Caco-2 (cell line): ENCODE measurements around the gene STAU1. TPM values are rescaled to one million over a fixed set of nuclear protein-coding genes. Genes with fewer than 3 reads are reported as not detected.

ENCODE experiments used
- BruUV-seq: library from RNA; stranded (reverse); fragments of 400-500 nt; replicated peaks from 2 replicates; lab custom pipeline; 2021; lab: Mats Ljungman, UMichigan
- CTCF ChIA-PET: fragments of 300-600 bp; sonication (Branson Sonifier 250); formaldehyde crosslinking; loops from one replicate; lab custom pipeline; 2022; ENCODE audit warnings: antibody characterized with exemption; lab: Charles Lee
- POLR2A ChIA-PET: fragments of 300-600 bp; sonication (Branson Sonifier 250); formaldehyde crosslinking; loops from one replicate; lab custom pipeline; 2022; ENCODE audit warnings: antibody characterized with exemption; lab: Charles Lee
- DNase-seq, 2 experiments: peaks; one replicate each; pipeline versions ENCODE4 v3.0.0 to v3.0.0-alpha.2; 2020 to 2022
- H3K27me3 ChIP-seq: replicated peaks from 2 replicates; pipeline ENCODE4 v1.6.0; 2011; ENCODE audit warnings: low read length; ENCODE audit not compliant: control insufficient read depth, insufficient read depth
- H3K36me3 ChIP-seq: 2 replicates; pipeline ENCODE4 v1.5.1; 2011; ENCODE audit warnings: low read length; ENCODE audit not compliant: control insufficient read depth, insufficient read depth
- H3K4me1 ChIP-seq: fragments of 250-450 bp; sonication (Bioruptor Pico); 2 replicates; pipeline ENCODE4 v1.5.1; 2020; ENCODE audit warnings: mild to moderate bottlenecking
- H3K4me3 ChIP-seq: 2 replicates; pipeline ENCODE4 v1.5.1; 2011; ENCODE audit warnings: low read depth, mild to moderate bottlenecking, control low read depth, low read length
- H3K9me3 ChIP-seq: fragments of 250-450 bp; sonication (Bioruptor Pico); 2 replicates; pipeline ENCODE4 v1.5.1; 2020; ENCODE audit warnings: mild to moderate bottlenecking, moderate library complexity
- H3K27ac Mint-ChIP-seq: one replicate; pipeline ENCODE4 v1.8.0; 2022; ENCODE audit warnings: mixed read lengths; ENCODE audit not compliant: unreplicated experiment
- H3K27me3 Mint-ChIP-seq: one replicate; pipeline ENCODE4 v1.8.0; 2022; ENCODE audit warnings: mixed read lengths; ENCODE audit not compliant: insufficient read depth, unreplicated experiment
- H3K36me3 Mint-ChIP-seq: one replicate; pipeline ENCODE4 v1.8.0; 2022; ENCODE audit warnings: mild to moderate bottlenecking, mixed read lengths; ENCODE audit not compliant: insufficient read depth, unreplicated experiment
- H3K4me1 Mint-ChIP-seq: one replicate; pipeline ENCODE4 v1.8.0; 2022; ENCODE audit warnings: low read depth, mixed read lengths; ENCODE audit not compliant: unreplicated experiment
- H3K4me3 Mint-ChIP-seq: one replicate; pipeline ENCODE4 v1.8.0; 2022; ENCODE audit warnings: mild to moderate bottlenecking, moderate library complexity, mixed read lengths; ENCODE audit not compliant: unreplicated experiment
- H3K9me3 Mint-ChIP-seq: one replicate; pipeline ENCODE4 v1.8.0; 2022; ENCODE audit warnings: mixed read lengths; ENCODE audit not compliant: unreplicated experiment
- CTCF ChIP-seq, 2 experiments: fragments of 200-600 bp in 1 of 2; IDR thresholded peaks; 1 replicate in 1 of 2; 2 replicates in 1 of 2; pipeline versions ENCODE4 v1.5.1 to v1.8.0; 2011 to 2022; ENCODE audit warnings: antibody characterized with exemption in 1 of 2, control low read depth in 1 of 2, inconsistent platforms in 1 of 2, low read depth in 1 of 2, low read length in 1 of 2, mild to moderate bottlenecking in 1 of 2, moderate library complexity in 1 of 2; ENCODE audit not compliant: insufficient read depth in 1 of 2, severe bottlenecking in 1 of 2, unreplicated experiment in 1 of 2
- intact Hi-C: fragments of 100-400 bp; cut with micrococcal nuclease; formaldehyde crosslinking; loops from one replicate; pipeline ENCODE4 v1.10.0; 2022; ENCODE audit not compliant: unreplicated experiment
- total RNA-seq: library from RNA; stranded (reverse); gene quantifications from 2 replicates; pipeline ENCODE4 v1.2.3, GENCODE V29; 2022

The STAU1 gene
- total RNA-seq, 1 experiment from 2014 or later, result 201 TPM

GRCh38 chr20:49165611-49166010, 22.5 kb downstream of the STAU1 start:
- ChIA-PET POLR2A (interaction anchor here (0.7 kb wide), 1 partner anchor 17 kb away, joined by 3 read pairs; no protein-coding TSS in a partner anchor), CTCF (interaction anchor here (1.2 kb wide), 1 partner anchor 52 kb away, joined by 4 read pairs; no protein-coding TSS in a partner anchor)
- BruUV-seq, result no TSS peak
- Histone ChIP-seq H3K9me3 (no peaks in the 10 kb centered on the region), H3K27me3 (no peaks in the 10 kb centered on the region), H3K4me1 (peaks cover 11% of the 10 kb centered on the region; the same call in 1 of the 2 replicates), H3K36me3 (peaks cover 2% of the 10 kb centered on the region), H3K4me3 (no peak overlapping the region)
- Mint-ChIP-seq H3K4me3 (no peak overlapping the region), H3K27ac (no peak overlapping the region), H3K9me3 (no peaks in the 10 kb centered on the region), H3K4me1 (peaks cover 15% of the 10 kb centered on the region), H3K27me3 (no peaks in the 10 kb centered on the region), H3K36me3 (peaks cover 46% of the 10 kb centered on the region)
- intact Hi-C loops, result loop anchor here (2.0 kb wide), 1 partner anchor 53 kb away; no protein-coding TSS in a partner anchor
- DNase-seq, result no peak
- no peak for TF ChIP-seq CTCF (IDR thresholded peaks at IDR 0.05; ENCODE audit: insufficient read depth in 1 of 2, low read depth in 1 of 2, low read length in 1 of 2, severe bottlenecking in 1 of 2, unreplicated experiment in 1 of 2)

- Mint-ChIP-seq H3K9me3 (no peaks in the 10 kb centered on the region), H3K4me1 (peaks cover 15% of the 10 kb centered on the region), H3K36me3 (peaks cover 63% of the 10 kb centered on the region), H3K4me3 (no peak overlapping the region), H3K27me3 (no peaks in the 10 kb centered on the region), H3K27ac (no peak overlapping the region)
- Histone ChIP-seq H3K9me3 (no peaks in the 10 kb centered on the region), H3K4me3 (no peak overlapping the region), H3K4me1 (peaks cover 11% of the 10 kb centered on the region; the same call in 1 of the 2 replicates), H3K36me3 (peaks cover 2% of the 10 kb centered on the region), H3K27me3 (no peaks in the 10 kb centered on the region)
- CTCF ChIA-PET, result no interaction called here
- POLR2A ChIA-PET, result no interaction called here
- intact Hi-C loops, result no loop called here
- no peak for DNase-seq
- TF ChIP-seq CTCF (IDR thresholded peaks at IDR 0.05; ENCODE audit: insufficient read depth in 1 of 2, low read depth in 1 of 2, low read length in 1 of 2, severe bottlenecking in 1 of 2, unreplicated experiment in 1 of 2), result no peak
- no TSS peak for BruUV-seq
Measured at GRCh38 chr20:49163696-49164095, 24.4 kb downstream of the STAU1 start.

- no TSS peak for BruUV-seq
Measured at GRCh38 chr20:49161428-49162152, 26.5 kb downstream of the STAU1 start.

More at GRCh38 chr20:49161428-49162152, 26.5 kb downstream of the STAU1 start:
- H3K9me3 Mint-ChIP-seq, result no peaks in the 10 kb centered on the region
- peaks cover 80% of the 10 kb centered on the region for H3K36me3 Mint-ChIP-seq
- H3K4me3 ChIP-seq, result no peak overlapping the region
- TF ChIP-seq CTCF (IDR thresholded peaks at IDR 0.05; ENCODE audit: insufficient read depth in 1 of 2, low read depth in 1 of 2, low read length in 1 of 2, severe bottlenecking in 1 of 2, unreplicated experiment in 1 of 2), result no peak
- ChIA-PET POLR2A (interaction anchor here (1.2 kb wide), 1 partner anchor 57 kb away, joined by 5 read pairs; the partner anchor contains the start of gene DDX27), CTCF (interaction anchor here (0.6 kb wide), 1 partner anchor 32 kb away, joined by 17 read pairs; no protein-coding TSS in a partner anchor)
- peaks cover 15% of the 10 kb centered on the region for H3K4me1 Mint-ChIP-seq
- intact Hi-C loops, result loop anchor here (1.0 kb wide), 1 partner anchor 25 kb away; no protein-coding TSS in a partner anchor
- peak overlapping the region; percentile 72 for H3K27ac Mint-ChIP-seq
- H3K27me3 ChIP-seq, result no peaks in the 10 kb centered on the region
- no peaks in the 10 kb centered on the region for H3K27me3 Mint-ChIP-seq
- no peaks in the 10 kb centered on the region for H3K9me3 ChIP-seq
- no peak for DNase-seq
- H3K4me3 Mint-ChIP-seq, result no peak overlapping the region
- peaks cover 2% of the 10 kb centered on the region for H3K36me3 ChIP-seq
- H3K4me1 ChIP-seq, result peaks cover 11% of the 10 kb centered on the region; the same call in 1 of the 2 replicates
